Measurements from ENCODE around the gene ZNF140. TPM values are rescaled to one million over a fixed set of nuclear protein-coding genes. Genes with fewer than 3 reads are reported as not detected.

The ZNF140 gene
- polyA plus RNA-seq, 1 donor (not counting 4 experiments of a cell fraction or from before 2014, with no cell fraction given) = 15.9 TPM

DNA sequence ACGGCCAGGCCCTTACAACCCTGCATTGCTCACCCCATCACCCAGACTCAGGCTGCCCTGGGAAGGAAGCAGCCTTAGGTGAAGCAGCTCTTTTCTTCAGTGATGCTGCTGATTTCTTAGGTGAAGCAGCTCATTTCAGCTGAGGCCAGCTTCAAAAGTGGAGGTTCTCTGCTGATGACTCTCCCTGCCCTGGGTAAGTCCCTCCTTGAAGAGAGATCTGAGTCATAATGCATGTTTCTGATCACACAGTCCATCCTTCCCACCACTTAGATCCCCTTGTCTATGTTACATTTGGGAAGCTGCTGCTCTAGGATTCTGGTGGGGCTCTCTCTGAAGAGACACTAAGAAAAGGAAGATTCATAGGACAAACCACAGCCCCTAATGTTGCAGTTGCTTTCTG, 17.2 kb upstream of the ZNF140 start:
- Histone ChIP-seq H3K4me3 (ENCODE audit: control insufficient read depth in 2 of 3, extremely low read depth in 1 of 3, insufficient read depth in 2 of 3, low read depth in 1 of 3, low read length in 3 of 3) (no peak overlapping the region), H2AFZ (ENCODE audit: control insufficient read depth, low read length) (no peak overlapping the region), H3K27ac (ENCODE audit: control insufficient read depth, insufficient read depth, low read length) (no peak overlapping the region), H4K20me1 (ENCODE audit: control insufficient read depth, extremely low read depth, insufficient read depth, low read length) (no peaks in the 10 kb centered on the region), H3K79me2 (ENCODE audit: control insufficient read depth, insufficient read depth, low read length) (no peaks in the 10 kb centered on the region), H3K4me1 (ENCODE audit: control insufficient read depth, extremely low read depth, insufficient read depth, low read length) (no peaks in the 10 kb centered on the region), H3K9ac (ENCODE audit: control insufficient read depth, extremely low read depth, insufficient read depth, low read length) (no peak overlapping the region), H3K4me2 (ENCODE audit: control insufficient read depth, extremely low read depth, insufficient read depth, low read depth, low read length) (no peak overlapping the region), H3K36me3 (ENCODE audit: control insufficient read depth in 2 of 2, extremely low read depth in 1 of 2, insufficient read depth in 2 of 2, low read length in 2 of 2) (no peaks in the 10 kb centered on the region), H3K9me3 (ENCODE audit: control insufficient read depth, low read depth, low read length) (peaks cover 52% of the 10 kb centered on the region), H3K9me1 (ENCODE audit: control insufficient read depth, extremely low read depth, insufficient read depth, low read length) (no peaks in the 10 kb centered on the region), H3K27me3 (ENCODE audit: control insufficient read depth, extremely low read depth, insufficient read depth, low read length) (no peaks in the 10 kb centered on the region)
- FAIRE-seq (no peak), DNase-seq (ENCODE audit: low read depth, low spot score) (no peak)
- dilution Hi-C loops (cut with MboI; ENCODE audit: extremely low pct_ligation_motif_present, low sequenced_read_pairs) = no loop called here
- TF ChIP-seq CTCF (optimal IDR thresholded peaks at IDR 0.05 in 1 of 3, IDR thresholded peaks at IDR 0.05 in 1 of 3, conservative IDR thresholded peaks at IDR 0.05 in 1 of 3; ENCODE audit: extremely low read depth in 1 of 3, insufficient read depth in 2 of 3, low read length in 3 of 3) (no peak), EZH2 (IDR thresholded peaks at IDR 0.05; ENCODE audit: low read length) (no peak)

GRCh38 chr12:133073836-133074235, 6.9 kb upstream of the ZNF140 start:
- H3K9ac ChIP-seq (ENCODE audit: control insufficient read depth, extremely low read depth, insufficient read depth, low read length) = no peak overlapping the region
- FAIRE-seq (no peak), DNase-seq (ENCODE audit: low read depth, low spot score) (no peak)
- H4K20me1 ChIP-seq (ENCODE audit: control insufficient read depth, extremely low read depth, insufficient read depth, low read length) = no peaks in the 10 kb centered on the region
- H3K27ac ChIP-seq (ENCODE audit: control insufficient read depth, insufficient read depth, low read length) = no peak overlapping the region
- no peak overlapping the region for H3K4me3 ChIP-seq (ENCODE audit: control insufficient read depth in 2 of 3, extremely low read depth in 1 of 3, insufficient read depth in 2 of 3, low read depth in 1 of 3, low read length in 3 of 3)
- TF ChIP-seq CTCF (optimal IDR thresholded peaks at IDR 0.05 in 1 of 3, IDR thresholded peaks at IDR 0.05 in 1 of 3, conservative IDR thresholded peaks at IDR 0.05 in 1 of 3; ENCODE audit: extremely low read depth in 1 of 3, insufficient read depth in 2 of 3, low read length in 3 of 3) (no peak), EZH2 (IDR thresholded peaks at IDR 0.05; ENCODE audit: low read length) (no peak)
- dilution Hi-C loops (cut with MboI; ENCODE audit: extremely low pct_ligation_motif_present, low sequenced_read_pairs) = no loop called here
- no peaks in the 10 kb centered on the region for H3K4me1 ChIP-seq (ENCODE audit: control insufficient read depth, extremely low read depth, insufficient read depth, low read length)
- H3K4me2 ChIP-seq (ENCODE audit: control insufficient read depth, extremely low read depth, insufficient read depth, low read depth, low read length) = no peak overlapping the region
- no peaks in the 10 kb centered on the region for H3K27me3 ChIP-seq (ENCODE audit: control insufficient read depth, extremely low read depth, insufficient read depth, low read length)
- peaks cover 8% of the 10 kb centered on the region for H3K9me3 ChIP-seq (ENCODE audit: control insufficient read depth, low read depth, low read length)
- H3K79me2 ChIP-seq (ENCODE audit: control insufficient read depth, insufficient read depth, low read length) = no peaks in the 10 kb centered on the region
- H3K36me3 ChIP-seq (ENCODE audit: control insufficient read depth in 2 of 2, extremely low read depth in 1 of 2, insufficient read depth in 2 of 2, low read length in 2 of 2) = no peaks in the 10 kb centered on the region
- H3K9me1 ChIP-seq (ENCODE audit: control insufficient read depth, extremely low read depth, insufficient read depth, low read length) = no peaks in the 10 kb centered on the region
- no peak overlapping the region for H2AFZ ChIP-seq (ENCODE audit: control insufficient read depth, low read length)
